HEK293 (cell line): ENCODE measurements around the gene RPL6.

Source experiments
- FEZF1 ChIP-seq: fragments of 450-650 bp; formaldehyde crosslinking; IDR thresholded peaks from 2 replicates; pipeline ENCODE4 v1.5.1; 2016; ENCODE audit warnings: missing biosample characterization, missing genetic modification characterization
- GLIS2 ChIP-seq: fragments of 450-650 bp; formaldehyde crosslinking; IDR thresholded peaks from 2 replicates; pipeline ENCODE4 v1.5.1; 2016; ENCODE audit warnings: missing biosample characterization, missing genetic modification characterization
- KLF7 ChIP-seq: fragments of 450-650 bp; formaldehyde crosslinking; IDR thresholded peaks from 2 replicates; pipeline ENCODE4 v1.5.1; 2016; ENCODE audit warnings: missing biosample characterization, missing genetic modification characterization, borderline replicate concordance
- REPIN1 ChIP-seq: fragments of 450-650 bp; formaldehyde crosslinking; IDR thresholded peaks from 2 replicates; pipeline ENCODE4 v1.5.1; 2017; ENCODE audit warnings: missing biosample characterization, missing genetic modification characterization, low read depth
- SCRT2 ChIP-seq: fragments of 450-650 bp; formaldehyde crosslinking; IDR thresholded peaks from 2 replicates; pipeline ENCODE4 v1.5.1; 2016; ENCODE audit warnings: missing biosample characterization, missing genetic modification characterization
- ZBTB8A ChIP-seq: fragments of 450-650 bp; formaldehyde crosslinking; IDR thresholded peaks from 2 replicates; pipeline ENCODE4 v1.5.1; 2016; ENCODE audit warnings: missing biosample characterization, missing genetic modification characterization
- ZNF10 ChIP-seq: fragments of 450-650 bp; formaldehyde crosslinking; IDR thresholded peaks from 2 replicates; pipeline ENCODE4 v1.5.1; 2017; ENCODE audit warnings: missing biosample characterization, missing genetic modification characterization
- ZNF341 ChIP-seq: fragments of 450-650 bp; formaldehyde crosslinking; IDR thresholded peaks from 2 replicates; pipeline ENCODE4; 2016; ENCODE audit warnings: low read depth, missing biosample characterization, missing genetic modification characterization
- ZNF510 ChIP-seq: fragments of 450-650 bp; formaldehyde crosslinking; IDR thresholded peaks from 2 replicates; pipeline ENCODE4 v1.5.1; 2018; ENCODE audit warnings: mild to moderate bottlenecking, missing genetic modification characterization, missing biosample characterization; ENCODE audit not compliant: insufficient replicate concordance
- ZNF585B ChIP-seq: fragments of 450-650 bp; formaldehyde crosslinking; IDR thresholded peaks from 2 replicates; pipeline ENCODE4 v1.5.1; 2016; ENCODE audit warnings: missing biosample characterization, missing genetic modification characterization
- ZNF610 ChIP-seq: fragments of 450-650 bp; formaldehyde crosslinking; IDR thresholded peaks from 2 replicates; pipeline ENCODE4 v1.5.1; 2016; ENCODE audit warnings: missing biosample characterization, missing genetic modification characterization, borderline replicate concordance
- ZNF654 ChIP-seq: fragments of 450-650 bp; formaldehyde crosslinking; IDR thresholded peaks from 2 replicates; pipeline ENCODE4 v1.5.1; 2016; ENCODE audit warnings: low read depth, missing biosample characterization, missing genetic modification characterization
- ZNF660 ChIP-seq: fragments of 450-650 bp; IDR thresholded peaks from 2 replicates; pipeline ENCODE4 v1.5.1; 2018; ENCODE audit warnings: missing biosample characterization, mild to moderate bottlenecking, missing genetic modification characterization
- ZNF701 ChIP-seq: fragments of 450-650 bp; formaldehyde crosslinking; IDR thresholded peaks from 2 replicates; pipeline ENCODE4 v1.5.1; 2016; ENCODE audit warnings: missing biosample characterization, missing genetic modification characterization
- ZSCAN4 ChIP-seq: fragments of 450-650 bp; formaldehyde crosslinking; IDR thresholded peaks from 2 replicates; pipeline ENCODE4 v1.5.1; 2017; ENCODE audit warnings: missing biosample characterization, missing genetic modification characterization
- ZSCAN5A ChIP-seq: fragments of 450-650 bp; formaldehyde crosslinking; IDR thresholded peaks from 2 replicates; pipeline ENCODE4 v1.5.1; 2016; ENCODE audit warnings: missing biosample characterization, missing genetic modification characterization
- TF ChIP-seq, protein P1 (sequence below): fragments of 450-650 bp; formaldehyde crosslinking; IDR thresholded peaks from 2 replicates; pipeline ENCODE4 v1.5.1; 2016; ENCODE audit warnings: missing biosample characterization, missing genetic modification characterization
- TF ChIP-seq, protein P2 (sequence below): fragments of 450-650 bp; IDR thresholded peaks from 2 replicates; pipeline ENCODE4 v1.5.1; 2018; ENCODE audit warnings: missing biosample characterization, missing genetic modification characterization
- TF ChIP-seq, protein P3 (sequence below): fragments of 450-650 bp; formaldehyde crosslinking; IDR thresholded peaks from 2 replicates; pipeline ENCODE4 v1.5.1; 2016; ENCODE audit warnings: missing biosample characterization, missing genetic modification characterization
- TF ChIP-seq, protein P4 (sequence below): fragments of 450-650 bp; formaldehyde crosslinking; IDR thresholded peaks from 2 replicates; pipeline ENCODE4 v1.5.1; 2016; ENCODE audit warnings: missing biosample characterization, missing genetic modification characterization
- TF ChIP-seq, protein P5 (sequence below): fragments of 450-650 bp; IDR thresholded peaks from 2 replicates; pipeline ENCODE4 v1.5.1; 2018; ENCODE audit warnings: missing biosample characterization, mild to moderate bottlenecking, missing genetic modification characterization

RPL6 gene

DNA sequence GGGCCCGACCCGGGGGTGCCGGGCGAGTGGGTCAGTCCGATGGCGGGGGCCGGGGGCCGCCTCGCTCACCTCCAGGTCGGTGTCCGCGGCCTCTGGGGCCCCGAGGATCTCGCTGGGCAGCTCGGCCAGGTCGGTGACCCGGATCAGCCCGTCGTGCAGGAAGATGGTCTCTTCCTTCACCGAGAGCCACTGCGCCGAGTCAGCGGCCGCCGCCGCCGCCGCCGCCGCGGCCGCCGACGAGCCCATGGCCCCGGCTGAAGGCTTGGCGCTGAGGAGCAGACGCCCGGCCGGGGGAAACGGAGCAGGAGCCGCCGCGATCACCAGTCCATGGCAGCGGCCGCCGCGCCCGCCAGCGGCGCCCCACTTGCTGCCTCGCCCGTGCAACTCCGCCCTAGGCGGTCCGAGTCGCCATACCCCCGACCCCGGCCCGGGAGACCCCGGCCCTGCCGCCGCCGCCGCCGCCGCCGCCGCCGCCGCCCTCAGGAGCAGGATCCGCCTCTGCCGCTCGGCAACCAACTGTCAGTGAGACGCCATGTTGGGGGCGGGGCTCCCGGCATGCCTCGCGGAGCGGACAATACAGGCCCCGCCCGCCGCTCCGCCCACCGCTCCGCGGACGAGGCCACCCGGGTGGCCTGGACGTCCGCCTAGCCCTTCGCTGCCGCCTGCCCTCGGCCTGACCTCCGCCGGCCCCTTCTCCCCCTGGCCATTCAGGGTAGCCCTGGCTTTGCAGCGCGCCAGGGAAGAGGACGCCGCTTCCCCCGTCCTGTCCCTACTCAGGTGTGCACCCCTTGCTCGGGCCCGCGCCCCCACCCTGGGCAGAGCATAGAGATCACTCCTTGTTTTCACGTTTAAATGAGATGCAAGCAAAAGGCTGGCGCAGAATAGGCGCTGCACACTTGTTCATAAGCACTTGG lies 27.3 kb downstream of the RPL6 start, which contains the start of gene HECTD4 (continued):
- peak; percentile 82; the same call in 1 of the 2 replicates for TF ChIP-seq ZSCAN5A (tag by site-specific recombination)
- TF ChIP-seq ZSCAN4 = no peak
- TF ChIP-seq ZNF660 = no peak
- TF ChIP-seq, protein P1, sequence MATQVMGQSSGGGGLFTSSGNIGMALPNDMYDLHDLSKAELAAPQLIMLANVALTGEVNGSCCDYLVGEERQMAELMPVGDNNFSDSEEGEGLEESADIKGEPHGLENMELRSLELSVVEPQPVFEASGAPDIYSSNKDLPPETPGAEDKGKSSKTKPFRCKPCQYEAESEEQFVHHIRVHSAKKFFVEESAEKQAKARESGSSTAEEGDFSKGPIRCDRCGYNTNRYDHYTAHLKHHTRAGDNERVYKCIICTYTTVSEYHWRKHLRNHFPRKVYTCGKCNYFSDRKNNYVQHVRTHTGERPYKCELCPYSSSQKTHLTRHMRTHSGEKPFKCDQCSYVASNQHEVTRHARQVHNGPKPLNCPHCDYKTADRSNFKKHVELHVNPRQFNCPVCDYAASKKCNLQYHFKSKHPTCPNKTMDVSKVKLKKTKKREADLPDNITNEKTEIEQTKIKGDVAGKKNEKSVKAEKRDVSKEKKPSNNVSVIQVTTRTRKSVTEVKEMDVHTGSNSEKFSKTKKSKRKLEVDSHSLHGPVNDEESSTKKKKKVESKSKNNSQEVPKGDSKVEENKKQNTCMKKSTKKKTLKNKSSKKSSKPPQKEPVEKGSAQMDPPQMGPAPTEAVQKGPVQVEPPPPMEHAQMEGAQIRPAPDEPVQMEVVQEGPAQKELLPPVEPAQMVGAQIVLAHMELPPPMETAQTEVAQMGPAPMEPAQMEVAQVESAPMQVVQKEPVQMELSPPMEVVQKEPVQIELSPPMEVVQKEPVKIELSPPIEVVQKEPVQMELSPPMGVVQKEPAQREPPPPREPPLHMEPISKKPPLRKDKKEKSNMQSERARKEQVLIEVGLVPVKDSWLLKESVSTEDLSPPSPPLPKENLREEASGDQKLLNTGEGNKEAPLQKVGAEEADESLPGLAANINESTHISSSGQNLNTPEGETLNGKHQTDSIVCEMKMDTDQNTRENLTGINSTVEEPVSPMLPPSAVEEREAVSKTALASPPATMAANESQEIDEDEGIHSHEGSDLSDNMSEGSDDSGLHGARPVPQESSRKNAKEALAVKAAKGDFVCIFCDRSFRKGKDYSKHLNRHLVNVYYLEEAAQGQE (tag by site-specific recombination) = 0 out of 2 replicates have a peak, but pooled peaks have one; percentile 16
- 0 out of 2 replicates have a peak, but pooled peaks have one; percentile 40 for TF ChIP-seq KLF7
- peak; percentile 84; the same call in 1 of the 2 replicates for TF ChIP-seq ZNF610
- no peak for TF ChIP-seq SCRT2 (tag by site-specific recombination)
- TF ChIP-seq FEZF1 (tag by site-specific recombination) = peak; percentile 37; the same call in 1 of the 2 replicates
- no peak for TF ChIP-seq ZNF701 (tag by site-specific recombination)
- TF ChIP-seq, protein P2, sequence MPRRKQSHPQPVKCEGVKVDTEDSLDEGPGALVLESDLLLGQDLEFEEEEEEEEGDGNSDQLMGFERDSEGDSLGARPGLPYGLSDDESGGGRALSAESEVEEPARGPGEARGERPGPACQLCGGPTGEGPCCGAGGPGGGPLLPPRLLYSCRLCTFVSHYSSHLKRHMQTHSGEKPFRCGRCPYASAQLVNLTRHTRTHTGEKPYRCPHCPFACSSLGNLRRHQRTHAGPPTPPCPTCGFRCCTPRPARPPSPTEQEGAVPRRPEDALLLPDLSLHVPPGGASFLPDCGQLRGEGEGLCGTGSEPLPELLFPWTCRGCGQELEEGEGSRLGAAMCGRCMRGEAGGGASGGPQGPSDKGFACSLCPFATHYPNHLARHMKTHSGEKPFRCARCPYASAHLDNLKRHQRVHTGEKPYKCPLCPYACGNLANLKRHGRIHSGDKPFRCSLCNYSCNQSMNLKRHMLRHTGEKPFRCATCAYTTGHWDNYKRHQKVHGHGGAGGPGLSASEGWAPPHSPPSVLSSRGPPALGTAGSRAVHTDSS (tag by site-specific recombination) = no peak
- TF ChIP-seq, protein P3, sequence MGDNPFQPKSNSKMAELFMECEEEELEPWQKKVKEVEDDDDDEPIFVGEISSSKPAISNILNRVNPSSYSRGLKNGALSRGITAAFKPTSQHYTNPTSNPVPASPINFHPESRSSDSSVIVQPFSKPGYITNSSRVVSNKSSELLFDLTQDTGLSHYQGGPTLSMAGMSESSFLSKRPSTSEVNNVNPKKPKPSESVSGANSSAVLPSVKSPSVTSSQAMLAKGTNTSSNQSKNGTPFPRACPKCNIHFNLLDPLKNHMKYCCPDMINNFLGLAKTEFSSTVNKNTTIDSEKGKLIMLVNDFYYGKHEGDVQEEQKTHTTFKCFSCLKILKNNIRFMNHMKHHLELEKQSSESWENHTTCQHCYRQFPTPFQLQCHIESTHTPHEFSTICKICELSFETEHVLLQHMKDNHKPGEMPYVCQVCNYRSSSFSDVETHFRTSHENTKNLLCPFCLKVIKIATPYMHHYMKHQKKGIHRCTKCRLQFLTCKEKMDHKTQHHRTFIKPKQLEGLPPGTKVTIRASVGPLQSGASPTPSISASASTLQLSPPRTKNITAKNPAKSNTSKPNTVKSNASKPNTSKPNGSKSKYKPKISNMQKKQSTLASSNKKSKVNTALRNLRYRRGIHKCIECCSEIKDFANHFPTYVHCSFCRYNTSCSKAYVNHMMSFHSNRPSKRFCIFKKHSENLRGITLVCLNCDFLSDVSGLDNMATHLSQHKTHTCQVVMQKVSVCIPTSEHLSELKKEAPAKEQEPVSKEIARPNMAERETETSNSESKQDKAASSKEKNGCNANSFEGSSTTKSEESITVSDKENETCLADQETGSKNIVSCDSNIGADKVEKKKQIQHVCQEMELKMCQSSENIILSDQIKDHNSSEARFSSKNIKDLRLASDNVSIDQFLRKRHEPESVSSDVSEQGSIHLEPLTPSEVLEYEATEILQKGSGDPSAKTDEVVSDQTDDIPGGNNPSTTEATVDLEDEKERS (tag by site-specific recombination) = no peak
- peak; percentile 97 for TF ChIP-seq REPIN1
- TF ChIP-seq ZBTB8A (tag by site-specific recombination) = peak; percentile 83
- peak; percentile 8; the same call in 1 of the 2 replicates for TF ChIP-seq ZNF10 (tag by site-specific recombination)
- TF ChIP-seq ZNF585B = no peak
- TF ChIP-seq, protein P4, sequence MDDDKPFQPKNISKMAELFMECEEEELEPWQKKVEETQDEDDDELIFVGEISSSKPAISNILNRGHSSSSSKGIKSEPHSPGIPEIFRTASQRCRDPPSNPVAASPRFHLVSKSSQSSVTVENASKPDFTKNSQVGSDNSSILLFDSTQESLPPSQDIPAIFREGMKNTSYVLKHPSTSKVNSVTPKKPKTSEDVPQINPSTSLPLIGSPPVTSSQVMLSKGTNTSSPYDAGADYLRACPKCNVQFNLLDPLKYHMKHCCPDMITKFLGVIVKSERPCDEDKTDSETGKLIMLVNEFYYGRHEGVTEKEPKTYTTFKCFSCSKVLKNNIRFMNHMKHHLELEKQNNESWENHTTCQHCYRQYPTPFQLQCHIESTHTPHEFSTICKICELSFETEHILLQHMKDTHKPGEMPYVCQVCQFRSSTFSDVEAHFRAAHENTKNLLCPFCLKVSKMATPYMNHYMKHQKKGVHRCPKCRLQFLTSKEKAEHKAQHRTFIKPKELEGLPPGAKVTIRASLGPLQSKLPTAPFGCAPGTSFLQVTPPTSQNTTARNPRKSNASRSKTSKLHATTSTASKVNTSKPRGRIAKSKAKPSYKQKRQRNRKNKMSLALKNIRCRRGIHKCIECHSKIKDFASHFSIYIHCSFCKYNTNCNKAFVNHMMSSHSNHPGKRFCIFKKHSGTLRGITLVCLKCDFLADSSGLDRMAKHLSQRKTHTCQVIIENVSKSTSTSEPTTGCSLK (tag by site-specific recombination) = no peak
- TF ChIP-seq, protein P5, sequence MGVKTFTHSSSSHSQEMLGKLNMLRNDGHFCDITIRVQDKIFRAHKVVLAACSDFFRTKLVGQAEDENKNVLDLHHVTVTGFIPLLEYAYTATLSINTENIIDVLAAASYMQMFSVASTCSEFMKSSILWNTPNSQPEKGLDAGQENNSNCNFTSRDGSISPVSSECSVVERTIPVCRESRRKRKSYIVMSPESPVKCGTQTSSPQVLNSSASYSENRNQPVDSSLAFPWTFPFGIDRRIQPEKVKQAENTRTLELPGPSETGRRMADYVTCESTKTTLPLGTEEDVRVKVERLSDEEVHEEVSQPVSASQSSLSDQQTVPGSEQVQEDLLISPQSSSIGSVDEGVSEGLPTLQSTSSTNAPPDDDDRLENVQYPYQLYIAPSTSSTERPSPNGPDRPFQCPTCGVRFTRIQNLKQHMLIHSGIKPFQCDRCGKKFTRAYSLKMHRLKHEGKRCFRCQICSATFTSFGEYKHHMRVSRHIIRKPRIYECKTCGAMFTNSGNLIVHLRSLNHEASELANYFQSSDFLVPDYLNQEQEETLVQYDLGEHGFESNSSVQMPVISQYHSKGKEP (tag by site-specific recombination) = no peak
- peak; percentile 72 for TF ChIP-seq GLIS2
- no peak for TF ChIP-seq ZNF341 (tag by site-specific recombination)
- TF ChIP-seq ZNF510 (tag by site-specific recombination) = no peak
- no peak for TF ChIP-seq ZNF654 (tag by site-specific recombination)
